ENCODE results near the gene NR2C2. TPM values are rescaled to one million over a fixed set of nuclear protein-coding genes. Genes with fewer than 3 reads are reported as not detected.

Gene NR2C2
- polyA plus RNA-seq, 6 donors from 2014 or later = 0.49 to 19.8 (median 13.1) TPM

GRCh38 chr3:15071699-15072098, 124.3 kb downstream of the NR2C2 start:
- peaks cover 4 to 6% (median 4%) of the 10 kb centered on the region in 3 donors for H3K4me1 Mint-ChIP-seq
- no peaks in the 10 kb centered on the region for H3K9me3 Mint-ChIP-seq
- H3K27me3 Mint-ChIP-seq = no peaks in the 10 kb centered on the region
- ATAC-seq (ENCODE audit: low read depth in 2 of 2) = no peak
- H3K36me3 Mint-ChIP-seq = peaks cover 16 to 28% of the 10 kb centered on the region in 2 donors
- peak overlapping the region in 1 of 6 donors; percentile 9 for H3K27ac Mint-ChIP-seq
- DNase-seq = no peak
- no peak overlapping the region for H3K4me3 Mint-ChIP-seq

- peaks cover 22 to 40% of the 10 kb centered on the region in 2 donors for H3K36me3 Mint-ChIP-seq
- no peak overlapping the region for H3K27ac Mint-ChIP-seq
- H3K4me3 Mint-ChIP-seq = no peak overlapping the region
- H3K27me3 Mint-ChIP-seq = no peaks in the 10 kb centered on the region
- ATAC-seq (ENCODE audit: low read depth in 2 of 2) = no peak
- H3K9me3 Mint-ChIP-seq = no peaks in the 10 kb centered on the region
- no peak for DNase-seq
- H3K4me1 Mint-ChIP-seq = peaks cover 4 to 5% (median 4%) of the 10 kb centered on the region in 3 donors
These were observed 127.1 kb downstream of the NR2C2 start for GRCh38 chr3:15074500-15074899.

- Mint-ChIP-seq H3K4me1 (peaks cover 0 to 4% (median 3%) of the 10 kb centered on the region in 3 donors), H3K9me3 (no peaks in the 10 kb centered on the region), H3K27me3 (no peaks in the 10 kb centered on the region), H3K36me3 (peaks cover 48 to 62% of the 10 kb centered on the region in 2 donors), H3K27ac (no peak overlapping the region), H3K4me3 (no peak overlapping the region)
- no peak for DNase-seq
- ATAC-seq (ENCODE audit: low read depth in 2 of 2) = no peak
These were observed 131.7 kb downstream of the NR2C2 start for GRCh38 chr3:15079091-15079490.

GRCh38 chr3:15081960-15082664, 134.7 kb downstream of the NR2C2 start:
- Mint-ChIP-seq H3K9me3 (no peaks in the 10 kb centered on the region), H3K27ac (peak overlapping the region in 3 of 6 donors; percentile 15 to 79 (median 31)), H3K27me3 (no peaks in the 10 kb centered on the region), H3K4me3 (peak overlapping the region in 1 of 8 donors; percentile 15), H3K36me3 (peaks cover 44 to 62% of the 10 kb centered on the region in 2 donors), H3K4me1 (peaks cover 0 to 3% (median 0%) of the 10 kb centered on the region in 3 donors)
- ATAC-seq (ENCODE audit: low read depth in 2 of 2) (no peak), DNase-seq (no peak)

- H3K9me3 Mint-ChIP-seq = no peaks in the 10 kb centered on the region
- no peak overlapping the region for H3K4me3 Mint-ChIP-seq
- H3K27ac Mint-ChIP-seq = peak overlapping the region in 1 of 6 donors; percentile 79
- no peak for ATAC-seq (ENCODE audit: low read depth in 2 of 2)
- peaks cover 0 to 3% (median 0%) of the 10 kb centered on the region in 3 donors for H3K4me1 Mint-ChIP-seq
- peaks cover 44 to 53% of the 10 kb centered on the region in 2 donors for H3K36me3 Mint-ChIP-seq
- no peak for DNase-seq
- no peaks in the 10 kb centered on the region for H3K27me3 Mint-ChIP-seq
These were observed 135.9 kb downstream of the NR2C2 start for GRCh38 chr3:15083252-15083651.

GRCh38 chr3:15086263-15086662, 138.9 kb downstream of the NR2C2 start:
- H3K36me3 Mint-ChIP-seq = peaks cover 38% of the 10 kb centered on the region in 2 donors
- ATAC-seq (ENCODE audit: low read depth in 2 of 2) (no peak), DNase-seq (no peak)
- H3K4me3 Mint-ChIP-seq = no peak overlapping the region
- no peak overlapping the region for H3K27ac Mint-ChIP-seq
- H3K4me1 Mint-ChIP-seq = peaks cover 0 to 3% (median 0%) of the 10 kb centered on the region in 3 donors
- H3K9me3 Mint-ChIP-seq = no peaks in the 10 kb centered on the region
- no peaks in the 10 kb centered on the region for H3K27me3 Mint-ChIP-seq

- Mint-ChIP-seq H3K4me3 (no peak overlapping the region), H3K9me3 (no peaks in the 10 kb centered on the region), H3K27ac (no peak overlapping the region), H3K27me3 (no peaks in the 10 kb centered on the region), H3K36me3 (peaks cover 33 to 34% of the 10 kb centered on the region in 2 donors), H3K4me1 (peaks cover 0 to under 1% (median 0%) of the 10 kb centered on the region in 3 donors)
- no peak for DNase-seq
- ATAC-seq (ENCODE audit: low read depth in 2 of 2) = no peak
These were observed 139.3 kb downstream of the NR2C2 start for GRCh38 chr3:15086699-15087098.

GRCh38 chr3:15089201-15089600, 141.8 kb downstream of the NR2C2 start:
- ATAC-seq (ENCODE audit: low read depth in 2 of 2) (no peak), DNase-seq (no peak)
- Mint-ChIP-seq H3K9me3 (no peaks in the 10 kb centered on the region), H3K4me3 (no peak overlapping the region), H3K36me3 (peaks cover 12 to 18% of the 10 kb centered on the region in 2 donors), H3K4me1 (no peaks in the 10 kb centered on the region), H3K27ac (no peak overlapping the region), H3K27me3 (no peaks in the 10 kb centered on the region)

- no peak for ATAC-seq (ENCODE audit: low read depth in 2 of 2)
- Mint-ChIP-seq H3K27ac (no peak overlapping the region), H3K4me1 (peaks cover 0 to under 1% (median 0%) of the 10 kb centered on the region in 3 donors)
These were observed 144.2 kb downstream of the NR2C2 start for GRCh38 chr3:15091575-15091974.

GRCh38 chr3:15092686-15093085, 145.3 kb downstream of the NR2C2 start:
- DNase-seq = no peak
- Mint-ChIP-seq H3K4me3 (no peak overlapping the region), H3K4me1 (peaks cover under 1 to 7% (median 2%) of the 10 kb centered on the region in 3 donors), H3K9me3 (no peaks in the 10 kb centered on the region), H3K27ac (no peak overlapping the region), H3K36me3 (peaks cover 0 to 7% of the 10 kb centered on the region in 2 donors), H3K27me3 (no peaks in the 10 kb centered on the region)
- ATAC-seq (ENCODE audit: low read depth in 2 of 2) = no peak

More at GRCh38 chr3:15091575-15091974, 144.2 kb downstream of the NR2C2 start:
- DNase-seq = no peak
- Mint-ChIP-seq H3K9me3 (no peaks in the 10 kb centered on the region), H3K27me3 (no peaks in the 10 kb centered on the region), H3K4me3 (no peak overlapping the region), H3K36me3 (peaks cover 0 to 7% of the 10 kb centered on the region in 2 donors)

GRCh38 chr3:15094187-15094875, 146.9 kb downstream of the NR2C2 start:
- H3K27ac Mint-ChIP-seq = no peak overlapping the region
- peaks cover 15 to 20% (median 18%) of the 10 kb centered on the region in 3 donors for H3K4me1 Mint-ChIP-seq
- no peak overlapping the region for H3K4me3 Mint-ChIP-seq
- ATAC-seq (ENCODE audit: low read depth in 2 of 2) (no peak), DNase-seq (no peak)
- H3K36me3 Mint-ChIP-seq = peaks cover 0 to 7% of the 10 kb centered on the region in 2 donors
- H3K27me3 Mint-ChIP-seq = no peaks in the 10 kb centered on the region
- H3K9me3 Mint-ChIP-seq = peaks cover 0 to 1% (median 0%) of the 10 kb centered on the region in 7 donors

- Mint-ChIP-seq H3K4me1 (peaks cover 19 to 28% (median 24%) of the 10 kb centered on the region in 3 donors), H3K36me3 (no peaks in the 10 kb centered on the region), H3K9me3 (peaks cover 0 to 1% (median 0%) of the 10 kb centered on the region in 7 donors), H3K27ac (peak overlapping the region in 1 of 6 donors; percentile 7), H3K4me3 (peak overlapping the region in 2 of 8 donors; percentile 10 to 61), H3K27me3 (no peaks in the 10 kb centered on the region)
- DNase-seq = no peak
- no peak for ATAC-seq (ENCODE audit: low read depth in 2 of 2)
These were observed 148.7 kb downstream of the NR2C2 start for GRCh38 chr3:15096046-15096445.

- DNase-seq (peak; percentile 64), ATAC-seq (ENCODE audit: low read depth in 2 of 2) (peak; percentile 16 to 29)
- peak overlapping the region; percentile 92 to 98 (median 94) for H3K4me3 Mint-ChIP-seq
- peaks cover 0 to 1% (median 0%) of the 10 kb centered on the region in 7 donors for H3K9me3 Mint-ChIP-seq
- peaks cover 0 to 15% (median 14%) of the 10 kb centered on the region in 3 donors for H3K27me3 Mint-ChIP-seq
- H3K36me3 Mint-ChIP-seq = no peaks in the 10 kb centered on the region
- H3K4me1 Mint-ChIP-seq = peaks cover 24 to 28% (median 26%) of the 10 kb centered on the region in 3 donors
- H3K27ac Mint-ChIP-seq = peak overlapping the region; percentile 92 to 99 (median 98)
These were observed 150.5 kb downstream of the NR2C2 start for GRCh38 chr3:15097891-15098290.
